HG03460 (cell line): ENCODE measurements around the gene UBE2K.
"Not testable (repeated sequence)": the region's sequence is repeated elsewhere in the genome, so short reads cannot be mapped to it uniquely, and the experiment has no call there.

Experiments used
- ATAC-seq: cut with Tn5 transposase; IDR thresholded peaks from one replicate; pipeline ENCODE4 v1.9.1; 2021; ENCODE audit not compliant: unreplicated experiment

UBE2K gene

DNA sequence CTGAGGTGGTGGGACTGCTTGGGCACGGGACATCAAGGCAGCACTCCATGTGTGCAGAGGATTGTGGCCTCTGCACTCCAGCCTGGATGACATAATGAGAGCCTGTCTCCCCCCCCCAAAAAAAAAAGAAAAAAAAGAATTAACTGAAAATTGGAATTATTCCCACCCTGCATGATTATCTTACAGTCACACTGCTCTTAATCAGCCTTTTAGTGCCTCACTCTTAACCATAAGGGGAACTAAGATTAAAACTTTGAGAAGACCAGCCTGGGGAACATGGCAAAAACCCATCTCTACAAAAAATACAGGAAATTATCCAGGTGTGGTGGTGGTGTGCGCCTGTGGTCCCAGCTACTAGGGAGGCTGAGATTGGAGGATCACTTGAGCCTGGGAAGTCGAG lies 94.6 kb downstream of the UBE2K start:
- ATAC-seq, result no peak

DNA sequence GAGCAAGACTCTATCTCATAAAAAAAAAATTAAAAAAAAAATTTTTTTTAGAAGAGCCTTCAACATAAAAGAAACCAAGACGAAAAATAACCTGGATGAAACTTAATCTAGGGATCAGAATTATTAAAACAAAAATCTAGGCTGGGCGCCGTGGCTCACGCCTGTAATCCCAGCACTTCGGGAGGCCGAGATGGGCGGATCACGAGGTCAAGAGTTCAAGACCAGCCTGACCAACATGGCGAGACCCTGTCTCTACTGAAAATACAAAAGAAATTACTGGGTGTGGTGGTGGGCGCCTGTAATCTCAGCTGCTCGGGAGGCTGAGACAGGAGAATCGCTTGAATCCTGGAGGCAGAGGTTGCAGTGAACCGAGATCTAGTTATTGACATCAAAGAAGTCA lies 95.0 kb downstream of the UBE2K start:
- not testable (repeated sequence) for ATAC-seq

DNA sequence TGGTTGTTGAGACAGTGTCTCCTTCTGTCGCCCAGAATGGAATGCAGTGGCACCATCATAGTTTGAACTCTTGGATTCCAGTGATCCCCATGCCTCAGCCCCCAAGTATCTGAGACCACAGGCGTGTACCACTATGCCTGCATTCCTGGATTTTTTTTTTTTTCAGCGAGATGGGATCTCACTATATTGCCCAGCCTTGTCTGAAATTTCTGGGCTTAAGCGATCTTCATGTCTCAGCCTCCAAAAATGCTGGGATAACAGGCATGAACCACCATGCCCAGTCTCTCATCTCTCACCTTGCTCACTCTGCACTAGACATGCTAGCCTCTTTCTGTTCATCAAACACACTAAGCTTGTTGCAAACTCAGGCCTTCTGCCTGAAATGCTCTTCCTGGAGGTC lies 104.1 kb downstream of the UBE2K start:
- ATAC-seq, result no peak

- ATAC-seq, result no peak
Observed at GRCh38 chr4:39808231-39808749, 110.4 kb downstream of the UBE2K start.

DNA sequence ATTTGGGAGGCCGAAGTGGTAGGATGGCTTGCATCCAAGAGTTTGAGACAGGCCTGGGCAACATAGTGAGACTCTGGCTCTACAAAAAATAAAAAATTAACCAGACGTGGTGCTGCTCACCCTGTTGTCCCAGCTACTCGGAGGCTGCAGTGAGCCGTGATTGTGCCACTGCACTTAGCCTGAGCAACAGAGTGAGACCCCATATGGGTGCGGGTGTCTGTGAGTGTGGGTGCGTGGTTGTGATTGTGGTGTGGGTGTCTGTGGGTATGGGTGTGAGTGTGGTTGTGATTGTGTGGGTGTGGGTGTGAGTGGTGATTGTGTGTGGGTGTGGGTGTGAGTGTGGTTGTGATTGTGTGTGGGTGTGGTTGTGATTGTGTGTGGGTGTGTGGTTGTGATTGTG lies 114.6 kb downstream of the UBE2K start:
- no peak for ATAC-seq

DNA sequence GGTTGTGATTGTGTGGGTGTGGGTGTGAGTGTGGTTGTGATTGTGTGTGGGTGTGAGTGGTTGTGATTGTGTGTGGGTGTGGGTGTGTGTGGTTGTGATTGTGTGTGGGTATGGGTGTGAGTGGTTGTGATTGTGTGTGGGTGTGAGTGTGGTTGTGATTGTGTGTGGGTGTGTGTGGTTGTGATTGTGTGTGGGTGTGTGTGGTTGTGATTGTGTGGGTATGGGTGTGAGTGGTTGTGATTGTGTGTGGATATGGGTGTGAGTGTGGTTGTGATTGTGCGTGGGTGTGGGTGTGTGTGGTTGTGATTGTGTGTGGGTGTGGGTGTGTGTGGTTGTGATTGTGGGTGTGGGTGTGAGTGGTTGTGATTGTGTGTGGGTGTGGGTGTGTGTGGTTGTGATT lies 115.1 kb downstream of the UBE2K start:
- not testable (repeated sequence) for ATAC-seq

DNA sequence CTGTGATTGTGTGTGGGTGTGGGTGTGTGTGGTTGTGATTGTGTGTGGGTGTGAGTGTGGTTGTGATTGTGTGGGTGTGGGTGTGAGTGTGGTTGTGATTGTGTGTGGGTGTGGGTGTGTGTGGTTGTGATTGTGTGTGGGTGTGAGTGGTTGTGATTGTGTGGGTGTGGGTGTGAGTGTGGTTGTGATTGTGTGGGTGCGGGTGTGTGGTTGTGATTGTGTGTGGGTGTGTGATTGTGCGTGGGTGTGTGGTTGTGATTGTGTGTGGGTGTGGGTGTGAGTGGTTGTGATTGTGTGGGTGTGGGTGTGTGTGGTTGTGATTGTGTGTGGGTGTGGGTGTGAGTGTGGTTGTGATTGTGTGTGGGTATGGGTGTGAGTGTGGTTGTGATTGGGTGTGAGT lies 115.8 kb downstream of the UBE2K start:
- not testable (repeated sequence) for ATAC-seq

- no peak for ATAC-seq
Observed at GRCh38 chr4:39814403-39815185, 116.7 kb downstream of the UBE2K start.

- no peak for ATAC-seq
Observed at GRCh38 chr4:39818646-39819045, 120.7 kb downstream of the UBE2K start.

DNA sequence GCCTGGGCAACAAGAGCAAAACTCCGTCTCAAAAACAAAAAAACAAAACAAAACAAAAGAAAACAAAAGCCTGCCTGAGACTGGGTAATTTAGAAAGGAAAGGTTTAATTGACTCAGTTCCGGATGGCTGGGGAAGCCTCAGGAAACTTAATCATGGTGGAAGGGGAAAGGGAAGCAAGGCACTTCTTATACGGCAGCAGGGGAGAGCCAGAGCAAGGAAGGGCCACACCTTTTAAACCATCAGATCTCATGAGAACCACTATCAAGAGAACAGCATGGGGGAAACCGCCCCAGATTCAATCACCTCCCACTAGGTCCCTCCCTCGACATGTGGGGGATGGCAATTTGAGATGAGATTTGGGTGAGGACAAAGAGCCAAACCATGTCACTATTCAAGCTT lies 122.2 kb downstream of the UBE2K start:
- ATAC-seq, result no peak

DNA sequence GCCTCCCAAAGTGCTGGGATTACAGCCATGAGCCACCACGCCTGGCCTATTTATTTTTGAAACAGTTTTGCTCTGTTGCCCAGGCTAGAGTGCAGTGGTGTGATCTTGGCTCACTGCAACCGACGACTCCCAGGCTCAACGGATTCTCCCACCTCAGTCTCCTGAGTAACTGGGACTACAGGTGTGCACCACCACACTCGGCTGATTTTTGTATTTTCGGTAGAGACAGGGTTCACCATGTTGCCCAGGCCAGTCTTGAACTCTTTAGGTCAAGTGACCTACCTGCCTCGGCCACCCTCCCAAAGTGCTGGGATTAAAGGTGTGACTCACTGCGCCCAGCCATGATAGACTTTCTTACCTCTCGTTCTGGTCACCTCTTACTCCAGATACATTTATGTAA lies 124.0 kb downstream of the UBE2K start:
- no peak for ATAC-seq

DNA sequence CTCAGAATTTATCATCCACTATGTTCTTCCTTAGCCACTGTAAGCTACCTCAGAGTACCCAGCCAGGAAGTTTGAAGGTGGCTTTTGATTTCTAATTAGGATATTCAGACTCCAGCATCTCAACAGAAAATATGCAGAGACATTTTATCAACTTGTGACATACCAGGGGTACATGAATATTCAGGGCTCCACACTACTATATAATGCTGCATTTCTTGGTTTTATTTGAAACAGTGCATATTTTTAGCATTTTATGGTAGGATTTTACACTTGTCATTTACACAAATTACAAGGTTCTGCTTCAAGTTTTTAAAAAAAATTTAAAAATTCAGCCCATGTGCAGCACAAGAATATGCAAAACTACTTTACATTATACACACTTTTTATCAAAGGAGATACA lies 124.7 kb downstream of the UBE2K start:
- no peak for ATAC-seq

DNA sequence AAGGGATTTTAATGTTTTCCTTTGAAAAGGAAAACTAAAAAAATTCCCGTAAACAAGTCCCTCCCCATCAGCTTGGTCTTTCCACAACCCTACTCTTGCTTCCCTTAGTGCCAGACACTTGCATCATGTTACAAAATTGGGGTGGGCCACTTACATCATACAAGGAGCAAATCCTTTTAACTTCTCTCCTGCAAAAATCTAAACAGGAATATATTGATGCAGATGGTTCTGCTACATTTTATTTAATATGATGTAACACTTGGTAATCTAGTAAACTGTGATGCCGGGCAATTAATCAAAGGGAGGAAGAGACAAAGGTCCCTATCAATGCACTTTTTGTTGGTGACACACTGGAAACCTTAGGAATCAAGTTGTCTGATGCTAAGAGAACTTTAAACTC lies 125.3 kb downstream of the UBE2K start:
- no peak for ATAC-seq

DNA sequence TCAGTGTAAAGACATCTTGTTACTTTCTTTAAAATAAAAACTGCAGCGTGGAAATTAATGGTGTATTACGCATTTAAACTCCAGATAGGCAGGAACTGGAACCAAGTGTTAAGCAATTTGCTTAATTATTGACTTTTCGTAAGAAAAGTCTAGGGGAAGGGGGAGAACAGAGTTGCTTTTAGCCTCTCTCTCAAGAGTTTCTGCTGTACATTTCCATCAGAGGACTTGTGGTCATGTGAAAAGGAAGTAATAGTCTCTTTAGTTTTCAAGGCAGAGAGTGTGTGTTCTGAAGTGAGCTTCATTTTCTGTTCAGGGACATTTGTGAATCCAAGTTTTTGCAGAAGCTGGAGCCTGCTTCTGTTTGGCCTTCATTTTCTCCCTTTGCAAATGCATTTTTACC lies 127.2 kb downstream of the UBE2K start:
- ATAC-seq, result no peak

DNA sequence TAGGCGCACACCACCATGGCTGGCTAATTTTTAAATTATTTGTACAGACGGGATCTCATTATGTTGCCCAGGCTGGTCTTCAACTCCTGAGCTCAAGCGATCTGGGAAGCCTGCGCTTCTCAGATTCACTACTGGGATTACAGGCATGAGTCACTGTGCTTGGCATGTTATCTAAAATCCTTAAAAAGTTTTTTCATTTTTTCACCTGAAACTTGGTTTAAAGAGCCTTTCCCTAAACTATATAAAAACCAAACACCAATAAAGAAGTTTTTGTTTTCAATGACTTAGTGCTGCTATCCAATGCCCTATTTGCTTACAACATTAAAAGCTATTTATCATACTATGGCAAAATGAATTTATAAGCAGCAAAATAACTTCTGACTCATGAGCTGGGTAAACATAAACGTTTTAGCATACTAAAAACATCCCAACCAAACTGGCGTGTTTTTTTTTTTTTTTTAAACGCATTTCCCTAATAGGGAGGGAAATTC lies 127.8 kb downstream of the UBE2K start:
- no peak for ATAC-seq
